ENCODE results near the gene CTAGE9.
A peak's percentile ranks its signal among the peaks of the same experiment; 100 is the strongest.

Gene CTAGE9

DNA sequence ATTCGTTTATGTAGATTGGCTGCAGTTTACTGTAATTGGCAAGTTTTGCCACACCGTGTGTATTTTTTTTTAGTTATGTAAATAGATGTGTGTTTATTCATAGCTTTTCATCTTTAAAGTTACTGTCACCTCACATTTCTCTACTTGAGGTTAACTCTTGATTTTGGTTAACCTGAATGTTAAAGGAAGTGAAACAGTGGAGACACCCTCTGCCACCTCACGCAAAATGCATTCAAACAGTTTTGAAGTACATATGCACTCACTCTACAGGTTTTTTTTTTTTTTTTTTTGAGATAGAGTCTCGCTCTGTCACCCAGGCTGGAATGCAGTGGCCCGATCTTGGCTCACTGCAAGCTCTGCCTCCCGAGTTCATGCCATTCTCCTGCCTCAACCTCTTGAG, 27.3 kb downstream of the CTAGE9 start:
- DNase-seq = no peak
- in situ Hi-C loops (cut with HindIII; ENCODE audit: low pct_ligation_motif_present, low pct_unique_long_range_greater_than_20kb, low sequenced_read_pairs) = no loop called here

DNA sequence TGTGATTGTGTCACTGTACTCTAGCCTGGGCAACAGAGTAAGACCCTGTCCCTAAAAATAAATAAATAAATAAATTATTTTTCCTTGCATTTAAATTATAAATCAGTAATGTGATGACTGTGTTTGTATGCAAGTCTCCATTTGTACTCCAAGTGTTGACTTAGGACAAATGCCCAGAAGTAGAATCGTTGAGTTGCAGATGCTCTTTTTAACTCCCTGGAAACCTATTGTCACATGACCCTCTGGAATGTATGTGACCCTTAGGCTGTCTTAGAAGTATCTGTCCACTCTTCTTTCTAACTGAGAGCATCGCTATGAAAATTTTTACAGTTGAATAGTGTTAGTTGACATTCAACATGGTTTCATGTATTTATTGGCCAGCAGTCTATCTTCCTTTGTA, 28.4 kb downstream of the CTAGE9 start:
- in situ Hi-C loops (cut with HindIII; ENCODE audit: low pct_ligation_motif_present, low pct_unique_long_range_greater_than_20kb, low sequenced_read_pairs) = no loop called here
- no peak for DNase-seq

DNA sequence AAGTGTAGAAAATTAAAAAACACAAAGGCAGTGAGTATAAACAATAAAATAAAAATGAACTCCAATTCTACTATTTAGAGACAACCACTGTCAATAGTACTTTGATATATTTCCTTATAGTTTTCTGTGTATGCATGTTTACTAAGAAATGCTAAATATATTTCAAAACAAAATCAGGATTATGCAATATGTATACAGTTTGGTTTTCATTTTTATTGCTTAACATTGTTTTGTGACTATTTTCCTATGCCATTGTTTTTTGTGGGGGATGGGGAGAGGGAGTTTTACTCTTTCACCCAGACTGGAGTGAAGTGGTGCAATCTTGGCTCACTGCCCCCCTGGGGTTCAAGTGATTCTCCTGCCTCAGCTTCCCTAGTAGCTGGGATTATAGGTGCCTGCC, 29.2 kb downstream of the CTAGE9 start:
- in situ Hi-C loops (cut with HindIII; ENCODE audit: low pct_ligation_motif_present, low pct_unique_long_range_greater_than_20kb, low sequenced_read_pairs) = no loop called here
- DNase-seq = no peak

DNA sequence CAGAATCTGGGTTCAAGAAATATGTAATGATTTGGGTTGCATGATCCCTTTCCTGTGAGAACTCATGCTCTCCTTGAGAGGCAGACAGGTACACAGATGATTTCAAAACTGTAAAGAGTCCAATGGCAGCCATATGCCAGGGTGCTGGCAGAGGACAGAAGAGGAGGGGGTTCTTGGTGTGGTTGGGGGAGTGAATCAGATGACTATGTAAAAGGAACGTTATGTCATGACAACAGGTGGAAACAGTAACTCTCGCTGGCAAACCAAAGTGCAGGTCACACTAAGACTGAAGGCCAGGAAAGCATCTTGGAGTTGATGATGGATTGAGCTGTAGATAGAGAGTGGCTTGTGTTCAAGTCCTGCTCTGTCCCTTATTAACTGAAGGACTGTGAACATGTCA, 29.9 kb downstream of the CTAGE9 start:
- in situ Hi-C loops (cut with HindIII; ENCODE audit: low pct_ligation_motif_present, low pct_unique_long_range_greater_than_20kb, low sequenced_read_pairs) = no loop called here
- no peak for DNase-seq

DNA sequence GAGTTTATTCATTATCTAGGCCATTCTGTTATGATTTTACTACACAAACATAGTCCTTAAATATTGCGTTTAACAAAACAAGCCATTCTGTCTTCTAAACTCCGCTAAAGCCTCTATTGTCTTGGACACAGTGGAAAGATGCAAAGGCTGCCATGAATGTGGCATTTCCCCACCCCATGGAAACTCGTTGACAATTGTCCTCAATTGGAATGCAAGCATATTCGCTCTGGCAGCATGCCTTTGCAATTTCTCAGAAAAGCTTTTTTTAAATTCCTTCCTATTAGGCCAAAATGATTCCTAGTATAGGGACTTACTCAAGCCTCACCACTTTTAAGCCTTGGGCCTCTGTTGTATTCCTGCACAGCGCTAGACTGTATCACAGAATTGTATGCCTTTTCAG, 32.4 kb downstream of the CTAGE9 start:
- no peak for DNase-seq
- in situ Hi-C loops (cut with HindIII; ENCODE audit: low pct_ligation_motif_present, low pct_unique_long_range_greater_than_20kb, low sequenced_read_pairs) = no loop called here

DNA sequence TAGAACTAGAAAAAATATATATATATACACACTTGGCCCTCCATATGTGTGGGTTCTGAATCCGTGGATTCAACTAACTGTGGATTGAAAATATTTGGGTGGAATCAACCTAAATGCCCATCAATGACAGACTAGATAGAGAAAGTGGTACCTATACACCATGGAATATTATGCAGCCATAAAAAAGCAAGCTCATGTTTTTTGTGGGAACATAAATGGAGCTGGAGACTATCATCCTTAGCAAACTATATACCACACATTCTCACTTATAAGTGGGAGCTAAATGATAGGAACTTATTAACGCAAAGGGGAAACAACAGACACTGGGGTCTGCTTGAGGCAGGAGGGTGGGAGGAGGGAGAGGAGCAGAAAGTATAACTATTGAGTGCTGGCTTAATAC, 37.6 kb downstream of the CTAGE9 start:
- in situ Hi-C loops (cut with HindIII; ENCODE audit: low pct_ligation_motif_present, low pct_unique_long_range_greater_than_20kb, low sequenced_read_pairs) = no loop called here
- DNase-seq = no peak

DNA sequence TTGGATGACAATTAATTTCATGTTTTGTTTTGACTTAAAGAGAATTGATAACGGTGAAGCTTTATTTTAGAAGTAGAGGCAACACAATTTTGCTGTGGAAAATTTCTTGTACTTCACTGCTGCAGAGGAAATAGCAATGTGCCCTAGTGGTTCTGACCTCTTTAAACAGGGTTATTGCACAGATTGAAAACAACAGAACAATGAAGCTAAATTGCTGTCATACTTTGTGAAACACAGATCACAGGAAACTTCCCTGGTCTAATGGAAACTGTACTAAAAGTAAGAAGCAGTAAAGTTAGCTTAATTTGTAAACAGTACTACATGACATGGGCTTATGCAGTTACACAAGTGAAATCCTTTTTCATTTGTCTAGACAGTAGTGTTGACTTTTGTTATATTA, 40.9 kb downstream of the CTAGE9 start:
- no peak for DNase-seq
- in situ Hi-C loops (cut with HindIII; ENCODE audit: low pct_ligation_motif_present, low pct_unique_long_range_greater_than_20kb, low sequenced_read_pairs) = no loop called here

DNA sequence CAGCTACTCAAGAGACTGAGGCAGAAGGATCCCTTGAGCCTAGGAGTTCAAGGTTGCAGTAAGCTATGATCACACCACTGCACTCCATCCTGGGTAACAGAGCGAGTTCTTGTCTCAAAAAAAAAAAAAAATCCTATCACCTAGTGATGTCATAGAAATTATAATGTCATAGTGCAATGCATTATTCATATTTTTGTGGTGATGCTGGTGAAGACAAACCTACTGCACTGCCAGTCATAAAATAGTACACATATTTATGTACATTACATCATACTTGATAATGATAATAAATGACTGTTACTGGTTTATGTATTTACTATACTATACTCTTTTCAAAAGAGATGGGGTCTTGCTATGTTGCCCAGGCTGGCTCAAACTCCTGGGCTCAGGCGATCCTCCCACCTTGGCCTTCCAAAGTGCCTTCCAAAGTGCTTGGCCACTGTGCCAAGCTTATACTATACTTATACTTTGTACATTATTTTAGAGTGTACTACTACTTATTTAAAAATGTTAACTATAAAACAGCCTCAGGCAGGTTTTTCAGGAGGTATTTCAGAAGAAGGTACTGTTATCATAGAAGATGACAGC, 47.1 kb downstream of the CTAGE9 start:
- DNase-seq = no peak
- in situ Hi-C loops (cut with HindIII; ENCODE audit: low pct_ligation_motif_present, low pct_unique_long_range_greater_than_20kb, low sequenced_read_pairs) = no loop called here

DNA sequence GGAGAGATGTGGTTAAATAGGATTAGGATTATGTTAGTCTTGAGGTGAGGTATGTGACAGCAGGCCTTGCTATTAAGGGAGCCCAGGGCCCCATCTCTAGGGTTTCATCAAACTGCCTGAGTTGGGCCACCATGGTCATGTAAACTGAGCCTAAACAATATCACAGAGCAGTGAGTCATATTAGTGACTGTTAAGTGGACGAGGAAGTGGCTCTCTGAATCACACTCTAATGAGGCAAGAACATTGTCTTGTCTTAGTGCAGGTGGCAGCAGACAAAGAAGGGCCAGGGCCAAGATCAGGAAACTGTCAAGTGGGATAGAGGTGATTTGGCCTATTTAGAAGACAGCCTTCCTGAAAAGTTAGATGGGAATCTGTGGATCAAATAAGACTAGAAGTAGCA, 50.6 kb downstream of the CTAGE9 start:
- in situ Hi-C loops (cut with HindIII; ENCODE audit: low pct_ligation_motif_present, low pct_unique_long_range_greater_than_20kb, low sequenced_read_pairs) = no loop called here

More for the DNA sequence above, 50.6 kb downstream of the CTAGE9 start:
- peak; percentile 13 for DNase-seq
